GM21717 (cell line): ENCODE results near the gene ACTR1A.
"Not testable (repeated sequence)": the region's sequence is repeated elsewhere in the genome, so short reads cannot be mapped to it uniquely, and the experiment has no call there.

Source experiments
- ATAC-seq: cut with Tn5 transposase; IDR thresholded peaks from one replicate; pipeline ENCODE4 v1.9.1; 2021; ENCODE audit warnings: mild to moderate bottlenecking, moderate library complexity; ENCODE audit not compliant: unreplicated experiment

Gene ACTR1A

GRCh38 chr10:102517553-102517952 lies 15.0 kb upstream of the ACTR1A start:
- ATAC-seq: no peak

- no peak for ATAC-seq
Measured at GRCh38 chr10:102515724-102516123, 13.2 kb upstream of the ACTR1A start.

- no peak for ATAC-seq
Measured at GRCh38 chr10:102514487-102515311, 12.2 kb upstream of the ACTR1A start.

GRCh38 chr10:102511583-102512274 lies 9.2 kb upstream of the ACTR1A start:
- peak; percentile 72 for ATAC-seq

GRCh38 chr10:102509387-102509786 lies 6.9 kb upstream of the ACTR1A start:
- ATAC-seq: no peak

GRCh38 chr10:102508506-102508905 lies 6.0 kb upstream of the ACTR1A start:
- no peak for ATAC-seq

- no peak for ATAC-seq
Measured at GRCh38 chr10:102507521-102507920, 5.0 kb upstream of the ACTR1A start.

- no peak for ATAC-seq
Measured at GRCh38 chr10:102505462-102506115, 3.1 kb upstream of the ACTR1A start.

GRCh38 chr10:102504976-102505300 lies 2.4 kb upstream of the ACTR1A start:
- ATAC-seq: no peak

GRCh38 chr10:102504179-102504975 lies 1.9 kb upstream of the ACTR1A start:
- no peak for ATAC-seq

- peak; percentile 54 for ATAC-seq
Measured at GRCh38 chr10:102503264-102504178, 1.0 kb upstream of the ACTR1A start, which contains the start of gene SUFU. SUFU (plus strand) TSS chr10:102503972; CDS start chr10:102504153, 181 bp downstream.

GRCh38 chr10:102502029-102502336 lies 529 bp downstream of the ACTR1A start:
- ATAC-seq: peak; percentile 72

- no peak for ATAC-seq
Measured at GRCh38 chr10:102501201-102502028, 1.1 kb downstream of the ACTR1A start.

GRCh38 chr10:102500686-102501085 lies 1.8 kb downstream of the ACTR1A start:
- not testable (repeated sequence) for ATAC-seq

GRCh38 chr10:102499356-102499755 lies 3.2 kb downstream of the ACTR1A start:
- ATAC-seq: no peak

GRCh38 chr10:102497545-102497944 lies 5.0 kb downstream of the ACTR1A start:
- ATAC-seq: no peak

- ATAC-seq: no peak
Measured at GRCh38 chr10:102493771-102494170, 8.7 kb downstream of the ACTR1A start.

GRCh38 chr10:102492983-102493382 lies 9.5 kb downstream of the ACTR1A start:
- ATAC-seq: no peak

GRCh38 chr10:102492344-102492939 lies 10.1 kb downstream of the ACTR1A start:
- ATAC-seq: no peak
